ENCODE measurements around the gene LRRN1. TPM values are rescaled to one million over a fixed set of nuclear protein-coding genes. Genes with fewer than 3 reads are reported as not detected.

LRRN1 gene
- total and polyA plus RNA-seq, 2 of the 4 experiments (the other 2 are of a cell fraction): 0.18 to 0.41 TPM

- no TSS peak for BruUV-seq (replicated peaks)
- no peaks in the 10 kb centered on the region for H3K36me3 ChIP-seq (ENCODE audit: control insufficient read depth, insufficient read depth, low read length)
- H2BK20ac ChIP-seq (ENCODE audit: low read depth, low read length): no peak overlapping the region
- no peak overlapping the region for H4K91ac ChIP-seq (ENCODE audit: insufficient read depth, low read depth, low read length)
- H3K14ac ChIP-seq (replicated peaks; ENCODE audit: low read depth, low read length): no peak overlapping the region
- no peak overlapping the region for H3K18ac ChIP-seq (ENCODE audit: low read depth, low read length)
- no peaks in the 10 kb centered on the region for H4K20me1 ChIP-seq (ENCODE audit: insufficient read depth, low read length)
- no peak overlapping the region for H3K4me2 ChIP-seq (ENCODE audit: low read depth, low read length)
- POLR2A ChIA-PET (ENCODE audit: unreplicated experiment): no interaction called here
- no peak overlapping the region for H2BK15ac ChIP-seq (ENCODE audit: low read depth, low read length)
- H3K27ac ChIP-seq (ENCODE audit: insufficient read depth, low read length): no peak overlapping the region
- in situ Hi-C loops (cut with MboI; ENCODE audit: low sequenced_read_pairs): no loop called here
- CTCF ChIA-PET: no interaction called here
- no peak overlapping the region for H3K56ac ChIP-seq (ENCODE audit: extremely low read depth, insufficient read depth, low read length)
- no peak overlapping the region for H4K5ac ChIP-seq (ENCODE audit: low read depth, low read length)
- WGBS, 2 experiments (ENCODE audit: extremely low coverage in 2 of 2, insufficient read length in 1 of 2): 33% methylated on average over 3 of the region's 7 CpGs; no CpG with 5 or more reads in 1 of the 2 experiments
- H3K79me1 ChIP-seq (ENCODE audit: low read depth in 1 of 2, low read length in 2 of 2): no peaks in the 10 kb centered on the region
- H2AK5ac ChIP-seq (ENCODE audit: low read depth, low read length): no peak overlapping the region
- H2AFZ ChIP-seq (replicated peaks; ENCODE audit: low read length, poor library complexity): no peak overlapping the region
- H3K23ac ChIP-seq (ENCODE audit: low read depth, low read length): no peak overlapping the region
- no peaks in the 10 kb centered on the region for H3K4me1 ChIP-seq (ENCODE audit: control insufficient read depth, insufficient read depth, low read length)
- no peak overlapping the region for H4K8ac ChIP-seq (ENCODE audit: low read depth in 2 of 2, low read length in 2 of 2)
- no peak overlapping the region for H3K4me3 ChIP-seq (ENCODE audit: insufficient read depth, low read depth, low read length)
- intact Hi-C loops (cut with micrococcal nuclease): no loop called here
- no peak for DNase-seq
- peaks cover 18% of the 10 kb centered on the region for H3K9me3 ChIP-seq (ENCODE audit: control insufficient read depth, insufficient read depth, low read length)
- no peak overlapping the region for H2BK120ac ChIP-seq (ENCODE audit: low read depth, low read length)
- H3K4ac ChIP-seq (ENCODE audit: low read depth, low read length): no peak overlapping the region
- H2AK9ac ChIP-seq (replicated peaks; ENCODE audit: low read depth, low read length, poor library complexity): no peak overlapping the region
- no peak for ATAC-seq (ENCODE audit: low read depth)
- TF ChIP-seq MXI1 (IDR thresholded peaks at IDR 0.05; ENCODE audit: borderline replicate concordance, low read depth, low read length) (no peak), USF2 (IDR thresholded peaks at IDR 0.05; ENCODE audit: low read depth, low read length) (no peak), CEBPB (IDR thresholded peaks at IDR 0.05; ENCODE audit: low read depth, low read length) (no peak), SMC3 (IDR thresholded peaks at IDR 0.05; ENCODE audit: low read depth, low read length) (no peak), NFE2L2 (IDR thresholded peaks at IDR 0.05; ENCODE audit: low read depth, low read length) (no peak), RAD21 (IDR thresholded peaks at IDR 0.05; ENCODE audit: low read length) (no peak), RCOR1 (IDR thresholded peaks at IDR 0.05; ENCODE audit: insufficient replicate concordance, low read length) (no peak), BHLHE40 (IDR thresholded peaks at IDR 0.05; ENCODE audit: low read depth, low read length) (no peak)
- H2BK5ac ChIP-seq (ENCODE audit: low read depth, low read length, poor library complexity, severe bottlenecking): no peak overlapping the region
- H3K27me3 ChIP-seq (ENCODE audit: control insufficient read depth, insufficient read depth, low read length): no peaks in the 10 kb centered on the region
- no peak overlapping the region for H3K9ac ChIP-seq (ENCODE audit: low read depth, low read length)
- no peaks in the 10 kb centered on the region for H3K9me1 ChIP-seq (ENCODE audit: insufficient read depth, low read length)
- dilution Hi-C loops (cut with HindIII; ENCODE audit: low sequenced_read_pairs, unreplicated experiment): no loop called here
Measured at GRCh38 chr3:3782457-3782856, 16.8 kb upstream of the LRRN1 start.

Data from IMR-90 (cell line).